MM.1S (cell line): ENCODE data around the gene ANXA8.

ENCODE experiments used
- EZH2 ChIP-seq: fragments of 300-600 bp; sonication (generic); optimal IDR thresholded peaks from 2 replicates; pipeline ENCODE3; 2017; ENCODE audit warnings: low read depth, mild to moderate bottlenecking, antibody characterized with exemption, low read length, mixed read lengths
- EZH2phosphoT487 ChIP-seq: fragments of 300-600 bp; sonication (generic); IDR thresholded peaks from 2 replicates; pipeline ENCODE4 v1.6.1; 2018; ENCODE audit warnings: antibody characterized with exemption, low read length
- TF ChIP-seq, protein P1 (sequence below): fragments of 300-600 bp; sonication (generic); IDR thresholded peaks from 2 replicates; pipeline ENCODE4 v1.5.1; 2016; ENCODE audit warnings: antibody characterized with exemption, low read length, mixed read lengths

GRCh38 chr10:47457528-47457820, 26.4 kb downstream of the ANXA8 start:
- TF ChIP-seq, protein P1, sequence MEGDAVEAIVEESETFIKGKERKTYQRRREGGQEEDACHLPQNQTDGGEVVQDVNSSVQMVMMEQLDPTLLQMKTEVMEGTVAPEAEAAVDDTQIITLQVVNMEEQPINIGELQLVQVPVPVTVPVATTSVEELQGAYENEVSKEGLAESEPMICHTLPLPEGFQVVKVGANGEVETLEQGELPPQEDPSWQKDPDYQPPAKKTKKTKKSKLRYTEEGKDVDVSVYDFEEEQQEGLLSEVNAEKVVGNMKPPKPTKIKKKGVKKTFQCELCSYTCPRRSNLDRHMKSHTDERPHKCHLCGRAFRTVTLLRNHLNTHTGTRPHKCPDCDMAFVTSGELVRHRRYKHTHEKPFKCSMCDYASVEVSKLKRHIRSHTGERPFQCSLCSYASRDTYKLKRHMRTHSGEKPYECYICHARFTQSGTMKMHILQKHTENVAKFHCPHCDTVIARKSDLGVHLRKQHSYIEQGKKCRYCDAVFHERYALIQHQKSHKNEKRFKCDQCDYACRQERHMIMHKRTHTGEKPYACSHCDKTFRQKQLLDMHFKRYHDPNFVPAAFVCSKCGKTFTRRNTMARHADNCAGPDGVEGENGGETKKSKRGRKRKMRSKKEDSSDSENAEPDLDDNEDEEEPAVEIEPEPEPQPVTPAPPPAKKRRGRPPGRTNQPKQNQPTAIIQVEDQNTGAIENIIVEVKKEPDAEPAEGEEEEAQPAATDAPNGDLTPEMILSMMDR = no peak
- TF ChIP-seq EZH2 (no peak), EZH2phosphoT487 (no peak)
